Measurements from ENCODE around the gene TCF7. TPM values are rescaled to one million over a fixed set of nuclear protein-coding genes. Genes with fewer than 3 reads are reported as not detected.

TCF7 gene
- total RNA-seq, 1 donor from 2014 or later, result 11.7 TPM

GRCh38 chr5:134143431-134143830, 28.9 kb downstream of the TCF7 start:
- H3K27ac Mint-ChIP-seq, result no peak overlapping the region
- H3K9me3 Mint-ChIP-seq, result no peaks in the 10 kb centered on the region
- H3K27me3 Mint-ChIP-seq, result no peaks in the 10 kb centered on the region
- TF ChIP-seq CTCF (conservative IDR thresholded peaks at IDR 0.05), result no peak
- peaks cover 26% of the 10 kb centered on the region for H3K4me1 Mint-ChIP-seq (ENCODE audit: unreplicated experiment)
- H3K36me3 Mint-ChIP-seq, result peaks cover 7% of the 10 kb centered on the region
- no peak overlapping the region for H3K4me3 Mint-ChIP-seq
- peak; percentile 40 for DNase-seq (ENCODE audit: extremely low spot score, unreplicated experiment)

DNA sequence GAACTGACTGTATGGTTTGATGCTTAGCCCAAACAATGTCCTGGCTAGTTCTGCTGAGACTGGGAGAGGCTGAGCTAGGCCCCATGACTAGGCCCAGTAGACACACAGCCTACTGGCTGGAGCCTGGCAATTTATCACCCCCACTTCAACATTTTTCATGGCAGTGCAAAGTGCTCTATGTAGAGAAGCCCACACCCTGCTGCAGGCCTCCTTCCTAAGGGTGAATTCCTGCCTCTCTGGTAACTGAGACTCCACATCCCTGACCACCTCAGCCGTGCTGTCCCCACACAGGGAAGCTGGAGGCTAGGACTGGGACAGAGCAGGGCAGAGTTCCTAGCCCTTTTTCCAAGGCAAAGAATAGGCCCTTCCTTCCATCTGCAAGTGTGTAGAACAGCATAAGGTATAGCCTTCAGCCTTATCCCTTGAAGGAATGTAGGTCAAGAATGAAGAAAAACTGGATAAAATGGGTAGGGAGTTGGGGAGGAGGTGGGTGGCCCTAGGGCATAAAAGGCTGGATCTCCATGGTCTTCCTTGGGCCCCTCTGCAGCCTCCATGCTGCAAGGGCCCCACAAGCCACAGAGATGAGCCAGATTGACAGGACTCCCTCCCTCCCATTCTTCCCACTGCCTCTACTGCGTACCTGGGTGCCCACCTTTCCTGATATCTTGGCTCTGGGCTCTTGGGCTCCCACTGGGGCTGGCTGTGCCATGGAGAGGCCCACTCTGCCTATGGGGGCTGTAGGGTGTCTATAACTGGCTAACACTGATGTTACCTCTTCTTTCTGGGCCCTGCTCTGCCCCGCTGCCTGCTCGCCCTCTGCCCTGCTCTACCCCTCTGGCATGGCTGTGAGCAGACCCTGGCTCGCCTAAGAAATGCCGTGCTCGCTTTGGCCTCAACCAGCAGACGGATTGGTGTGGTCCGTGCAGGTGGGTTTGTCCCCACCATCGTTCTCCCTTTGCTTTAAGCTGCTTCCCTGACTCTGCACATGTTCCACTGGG, 29.8 kb downstream of the TCF7 start:
- Mint-ChIP-seq H3K9me3 (no peaks in the 10 kb centered on the region), H3K27ac (peak overlapping the region; percentile 72), H3K27me3 (no peaks in the 10 kb centered on the region), H3K4me3 (peak overlapping the region; percentile 41), H3K36me3 (peaks cover 10% of the 10 kb centered on the region), H3K4me1 (ENCODE audit: unreplicated experiment) (peaks cover 26% of the 10 kb centered on the region)
- TF ChIP-seq CTCF (conservative IDR thresholded peaks at IDR 0.05), result no peak
- peak; percentile 42 for DNase-seq (ENCODE audit: extremely low spot score, unreplicated experiment)

GRCh38 chr5:134145041-134145757, 30.7 kb downstream of the TCF7 start:
- peak overlapping the region; percentile 72 for H3K27ac Mint-ChIP-seq

DNA sequence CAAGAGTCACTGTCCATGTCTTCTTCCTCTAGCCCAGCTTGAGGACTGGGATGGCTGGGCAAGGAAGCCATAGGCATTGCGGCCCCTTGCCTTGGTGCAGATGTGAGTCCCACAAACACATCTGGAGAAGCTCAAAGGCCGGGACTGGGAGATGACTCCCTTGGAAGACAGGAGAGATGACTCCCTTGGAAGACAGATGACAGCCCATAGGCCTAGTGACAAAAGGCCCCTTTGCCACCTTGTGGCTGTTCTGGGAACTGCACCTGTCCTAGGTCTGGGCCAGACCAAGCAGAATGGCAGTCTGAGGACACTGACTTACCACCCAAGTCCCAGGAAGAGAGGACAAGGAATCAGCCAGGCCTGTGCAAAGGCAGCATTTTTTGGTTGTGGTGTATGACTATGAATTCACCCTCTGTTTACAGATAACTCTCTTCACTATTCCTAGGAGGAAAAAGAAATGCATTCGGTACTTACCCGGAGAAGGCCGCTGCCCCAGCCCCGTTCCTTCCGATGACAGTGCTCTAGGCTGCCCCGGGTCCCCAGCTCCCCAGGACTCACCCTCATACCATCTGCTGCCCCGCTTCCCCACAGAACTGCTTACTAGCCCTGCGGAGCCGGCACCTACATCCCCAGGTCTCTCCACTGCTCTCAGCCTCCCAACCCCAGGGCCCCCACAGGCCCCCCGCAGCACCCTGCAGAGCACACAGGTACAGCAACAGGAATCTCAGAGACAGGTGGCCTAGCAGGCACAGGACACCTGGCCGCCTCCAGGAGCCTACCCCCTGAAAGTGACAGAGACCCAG, 31.5 kb downstream of the TCF7 start:
- peak; percentile 79 for DNase-seq (ENCODE audit: extremely low spot score, unreplicated experiment)
- H3K27me3 Mint-ChIP-seq, result no peaks in the 10 kb centered on the region
- H3K4me3 Mint-ChIP-seq, result no peak overlapping the region
- H3K9me3 Mint-ChIP-seq, result no peaks in the 10 kb centered on the region
- TF ChIP-seq CTCF (conservative IDR thresholded peaks at IDR 0.05), result peak; percentile 92
- peaks cover 12% of the 10 kb centered on the region for H3K36me3 Mint-ChIP-seq
- H3K4me1 Mint-ChIP-seq (ENCODE audit: unreplicated experiment), result peaks cover 24% of the 10 kb centered on the region
- peak overlapping the region; percentile 46 for H3K27ac Mint-ChIP-seq

More at GRCh38 chr5:134145041-134145757, 30.7 kb downstream of the TCF7 start:
- H3K36me3 Mint-ChIP-seq, result peaks cover 12% of the 10 kb centered on the region
- no peak overlapping the region for H3K4me3 Mint-ChIP-seq
- no peaks in the 10 kb centered on the region for H3K27me3 Mint-ChIP-seq
- no peaks in the 10 kb centered on the region for H3K9me3 Mint-ChIP-seq
- peak; percentile 36 for DNase-seq (ENCODE audit: extremely low spot score, unreplicated experiment)
- peaks cover 29% of the 10 kb centered on the region for H3K4me1 Mint-ChIP-seq (ENCODE audit: unreplicated experiment)
- TF ChIP-seq CTCF (conservative IDR thresholded peaks at IDR 0.05), result no peak
